Calu3 (cell line): ENCODE measurements around the gene GUCA2A. TPM values are rescaled to one million over a fixed set of nuclear protein-coding genes. Genes with fewer than 3 reads are reported as not detected.

Experiments used
- BruUV-seq: library from RNA; stranded (reverse); fragments of 400-500 nt; replicated peaks from 2 replicates; lab custom pipeline; 2021; lab: Mats Ljungman, UMichigan
- CTCF ChIA-PET: fragments of 300-600 bp; sonication (Branson Sonifier 250); formaldehyde crosslinking; loops from one replicate; lab custom pipeline; 2022; ENCODE audit warnings: antibody characterized with exemption; lab: Charles Lee
- DNase-seq: peaks from one replicate; pipeline ENCODE4 v3.0.0; 2022
- H3K27ac Mint-ChIP-seq: one replicate; pipeline ENCODE4 v1.8.0; 2022; ENCODE audit warnings: mixed read lengths; ENCODE audit not compliant: unreplicated experiment
- H3K27me3 Mint-ChIP-seq: one replicate; pipeline ENCODE4 v1.8.0; 2022; ENCODE audit warnings: mixed read lengths; ENCODE audit not compliant: unreplicated experiment
- H3K36me3 Mint-ChIP-seq: one replicate; pipeline ENCODE4 v1.8.0; 2022; ENCODE audit warnings: mild to moderate bottlenecking, moderate library complexity, mixed read lengths; ENCODE audit not compliant: insufficient read depth, unreplicated experiment
- H3K4me1 Mint-ChIP-seq: one replicate; pipeline ENCODE4 v1.8.0; 2022; ENCODE audit warnings: mild to moderate bottlenecking, low read depth, mixed read lengths; ENCODE audit not compliant: unreplicated experiment
- H3K4me3 Mint-ChIP-seq: one replicate; pipeline ENCODE4 v1.8.0; 2022; ENCODE audit warnings: mild to moderate bottlenecking, low read depth, moderate library complexity, mixed read lengths; ENCODE audit not compliant: unreplicated experiment
- H3K9me3 Mint-ChIP-seq: one replicate; pipeline ENCODE4 v1.8.0; 2022; ENCODE audit warnings: low read depth, mixed read lengths; ENCODE audit not compliant: unreplicated experiment
- CTCF ChIP-seq: fragments of 200-600 bp; IDR thresholded peaks from one replicate; pipeline ENCODE4 v1.8.0; 2022; ENCODE audit warnings: antibody characterized with exemption; ENCODE audit not compliant: unreplicated experiment
- intact Hi-C: fragments of 100-400 bp; cut with micrococcal nuclease; formaldehyde crosslinking; loops from one replicate; pipeline ENCODE4 v1.10.0; 2022; ENCODE audit not compliant: unreplicated experiment
- total RNA-seq: library from RNA; stranded (reverse); gene quantifications from 2 replicates; pipeline ENCODE4 v1.2.3, GENCODE V29; 2022

Gene GUCA2A
- total RNA-seq, 1 experiment from 2014 or later, result not detected

- peaks cover 5% of the 10 kb centered on the region for H3K4me1 Mint-ChIP-seq
- no peak overlapping the region for H3K27ac Mint-ChIP-seq
- H3K9me3 Mint-ChIP-seq, result no peaks in the 10 kb centered on the region
- CTCF ChIA-PET, result no interaction called here
- no peak overlapping the region for H3K4me3 Mint-ChIP-seq
- TF ChIP-seq CTCF, result no peak
- peaks cover 18% of the 10 kb centered on the region for H3K36me3 Mint-ChIP-seq
- intact Hi-C loops, result no loop called here
- DNase-seq, result no peak
- no TSS peak for BruUV-seq
- no peaks in the 10 kb centered on the region for H3K27me3 Mint-ChIP-seq
Measured at GRCh38 chr1:42181687-42182086, 17.1 kb upstream of the GUCA2A start.

- Mint-ChIP-seq H3K9me3 (no peaks in the 10 kb centered on the region), H3K27ac (no peak overlapping the region), H3K4me3 (no peak overlapping the region), H3K36me3 (peaks cover 26% of the 10 kb centered on the region), H3K27me3 (no peaks in the 10 kb centered on the region), H3K4me1 (peaks cover 5% of the 10 kb centered on the region)
- DNase-seq, result no peak
- no peak for TF ChIP-seq CTCF
- intact Hi-C loops, result loop anchor here (5.0 to 10.0 kb wide), 2 partner anchors 145 to 277 kb away; partner anchors contain the start of genes PPCS and ZMYND12
- CTCF ChIA-PET, result no interaction called here
- BruUV-seq, result no TSS peak
Measured at GRCh38 chr1:42179900-42180329, 15.4 kb upstream of the GUCA2A start.

GRCh38 chr1:42179275-42179674 lies 14.7 kb upstream of the GUCA2A start:
- BruUV-seq, result no TSS peak
- intact Hi-C loops, result loop anchor here (5.0 to 10.0 kb wide), 2 partner anchors 146 to 278 kb away; partner anchors contain the start of genes PPCS and ZMYND12
- no peaks in the 10 kb centered on the region for H3K27me3 Mint-ChIP-seq
- H3K9me3 Mint-ChIP-seq, result no peaks in the 10 kb centered on the region
- H3K4me3 Mint-ChIP-seq, result no peak overlapping the region
- CTCF ChIA-PET, result no interaction called here
- TF ChIP-seq CTCF, result no peak
- H3K36me3 Mint-ChIP-seq, result peaks cover 26% of the 10 kb centered on the region
- no peak overlapping the region for H3K27ac Mint-ChIP-seq
- peaks cover 9% of the 10 kb centered on the region for H3K4me1 Mint-ChIP-seq
- no peak for DNase-seq

- Mint-ChIP-seq H3K27ac (no peak overlapping the region), H3K36me3 (peaks cover 26% of the 10 kb centered on the region), H3K27me3 (no peaks in the 10 kb centered on the region), H3K4me1 (peaks cover 15% of the 10 kb centered on the region), H3K4me3 (no peak overlapping the region), H3K9me3 (no peaks in the 10 kb centered on the region)
- BruUV-seq, result no TSS peak
- DNase-seq, result no peak
- intact Hi-C loops, result loop anchor here (5.0 to 10.0 kb wide), 2 partner anchors 147 to 279 kb away; partner anchors contain the start of genes PPCS and ZMYND12
- CTCF ChIA-PET, result no interaction called here
- TF ChIP-seq CTCF, result no peak
Measured at GRCh38 chr1:42178249-42178648, 13.7 kb upstream of the GUCA2A start.
